ENCODE data around the gene LRP2.
"Not testable (repeated sequence)": the region's sequence is repeated elsewhere in the genome, so short reads cannot be mapped to it uniquely, and the experiment has no call there.

The LRP2 gene

GRCh38 chr2:169172151-169172735 lies 190.1 kb downstream of the LRP2 start:
- no peak for DNase-seq

- DNase-seq: no peak
These were observed 196.5 kb downstream of the LRP2 start for GRCh38 chr2:169165791-169166190.

GRCh38 chr2:169164311-169164710 lies 198.0 kb downstream of the LRP2 start:
- no peak for DNase-seq

- no peak for DNase-seq
These were observed 199.7 kb downstream of the LRP2 start for GRCh38 chr2:169162613-169163012.

GRCh38 chr2:169160926-169161481 lies 201.3 kb downstream of the LRP2 start:
- no peak for DNase-seq

- DNase-seq: no peak
These were observed 202.6 kb downstream of the LRP2 start for GRCh38 chr2:169159686-169160085.

- DNase-seq: no peak
These were observed 203.5 kb downstream of the LRP2 start for GRCh38 chr2:169158874-169159273.

- no peak for DNase-seq
These were observed 216.1 kb downstream of the LRP2 start for GRCh38 chr2:169146220-169146619.

GRCh38 chr2:169143998-169144397 lies 218.3 kb downstream of the LRP2 start:
- DNase-seq: no peak

- DNase-seq: peak; percentile 28
These were observed 220.5 kb downstream of the LRP2 start for GRCh38 chr2:169141713-169142352.

GRCh38 chr2:169139993-169140767 lies 222.2 kb downstream of the LRP2 start:
- no peak for DNase-seq

GRCh38 chr2:169139145-169139544 lies 223.2 kb downstream of the LRP2 start:
- DNase-seq: no peak

- DNase-seq: no peak
These were observed 224.4 kb downstream of the LRP2 start for GRCh38 chr2:169137924-169138323.

- DNase-seq: no peak
These were observed 225.3 kb downstream of the LRP2 start for GRCh38 chr2:169136885-169137534.

GRCh38 chr2:169136428-169136827 lies 225.9 kb downstream of the LRP2 start:
- not testable (repeated sequence) for DNase-seq

GRCh38 chr2:169134272-169134671 lies 228.1 kb downstream of the LRP2 start:
- DNase-seq: not testable (repeated sequence)

GRCh38 chr2:169131587-169132512 lies 230.5 kb downstream of the LRP2 start:
- peak; percentile 20 for DNase-seq

GRCh38 chr2:169129703-169130243 lies 232.6 kb downstream of the LRP2 start:
- no peak for DNase-seq

GRCh38 chr2:169119851-169120250 lies 242.5 kb downstream of the LRP2 start:
- DNase-seq: no peak

GRCh38 chr2:169119123-169119760 lies 243.1 kb downstream of the LRP2 start:
- DNase-seq: no peak

- peak; percentile 68 for DNase-seq
These were observed 244.3 kb downstream of the LRP2 start for GRCh38 chr2:169118060-169118459.

Data from NCI-H774 (cell line).